Liver (tissue), 9 donors: ENCODE results near the gene CDKL5. TPM values are rescaled to one million over a fixed set of nuclear protein-coding genes. Genes with fewer than 3 reads are reported as not detected.

Experiments used
- DNase-seq: peaks from one replicate; pipeline ENCODE4 v3.0.0-alpha.2; 2017; ENCODE audit warnings: low spot score
- H3K27ac ChIP-seq, 2 donors: one replicate each; pipeline ENCODE4 v1.7.0; 2013; ENCODE audit warnings: inconsistent platforms in 2 of 2, low read length in 2 of 2, control low read depth in 1 of 2, low read depth in 1 of 2, mild to moderate bottlenecking in 1 of 2
- H3K27me3 ChIP-seq, 4 donors: one replicate each; pipeline versions ENCODE4 v1.6.1 to v1.7.0; 2013; ENCODE audit warnings: low read length in 3 of 4, inconsistent platforms in 1 of 4, mild to moderate bottlenecking in 1 of 4, moderate library complexity in 1 of 4; ENCODE audit not compliant: control insufficient read depth in 4 of 4, insufficient read depth in 4 of 4
- H3K36me3 ChIP-seq, 4 donors: one replicate each; pipeline versions ENCODE4 v1.6.1 to v1.7.0; 2013; ENCODE audit warnings: low read length in 3 of 4, mild to moderate bottlenecking in 3 of 4, low read depth in 1 of 4, moderate library complexity in 1 of 4; ENCODE audit not compliant: control insufficient read depth in 4 of 4, insufficient read depth in 3 of 4
- H3K4me1 ChIP-seq, 4 donors: one replicate each; pipeline versions ENCODE4 v1.6.1 to v1.7.0; 2013; ENCODE audit warnings: low read length in 3 of 4, mild to moderate bottlenecking in 3 of 4, moderate library complexity in 1 of 4; ENCODE audit not compliant: control insufficient read depth in 4 of 4, insufficient read depth in 4 of 4
- H3K4me3 ChIP-seq, 3 donors: one replicate each; pipeline versions ENCODE4 v1.6.1 to v1.7.0; 2013; ENCODE audit warnings: low read length in 3 of 3, control low read depth in 1 of 3, low read depth in 1 of 3, mild to moderate bottlenecking in 1 of 3
- H3K9ac ChIP-seq, 2 donors: one replicate each; pipeline ENCODE4 v1.7.0; 2013; ENCODE audit warnings: low read length in 2 of 2, mild to moderate bottlenecking in 2 of 2, moderate library complexity in 2 of 2, control low read depth in 1 of 2, low read depth in 1 of 2
- H3K9me3 ChIP-seq, 4 donors: one replicate each; pipeline versions ENCODE4 v1.6.1 to v1.7.0; 2013; ENCODE audit warnings: low read length in 3 of 4; ENCODE audit not compliant: control insufficient read depth in 4 of 4
- ATF3 ChIP-seq: IDR thresholded peaks from 2 replicates; pipeline ENCODE4 v1.6.1; 2016; ENCODE audit warnings: antibody characterized with exemption
- CTCF ChIP-seq: fragments of 150-350 bp; IDR thresholded peaks from 2 replicates; pipeline ENCODE4 v1.5.1; 2017; ENCODE audit warnings: improper control_type of control experiment, low read depth, low read length; ENCODE audit not compliant: missing input control
- EGR1 ChIP-seq, 2 donors: IDR thresholded peaks; 2 replicates each; pipeline ENCODE4 v1.6.1; 2016 to 2018; ENCODE audit warnings: antibody characterized with exemption in 2 of 2, low read depth in 2 of 2
- FOXA1 ChIP-seq: IDR thresholded peaks from 2 replicates; pipeline ENCODE4 v1.6.1; 2016; ENCODE audit warnings: antibody characterized with exemption
- FOXA2 ChIP-seq: IDR thresholded peaks from 2 replicates; pipeline ENCODE4 v1.6.1; 2016; ENCODE audit warnings: antibody characterized with exemption
- GABPA ChIP-seq, 2 donors: IDR thresholded peaks in 1 of 2; conservative IDR thresholded peaks in 1 of 2; 2 replicates each; pipeline ENCODE4 v1.6.1; 2016; ENCODE audit warnings: antibody characterized with exemption in 2 of 2, mild to moderate bottlenecking in 1 of 2, moderate library complexity in 1 of 2
- HNF4A ChIP-seq, 2 donors: conservative IDR thresholded peaks; 2 replicates each; pipeline ENCODE4 v1.6.1; 2016; ENCODE audit warnings: antibody characterized with exemption in 2 of 2, mild to moderate bottlenecking in 2 of 2
- HNF4G ChIP-seq: IDR thresholded peaks from 2 replicates; pipeline ENCODE4 v1.6.1; 2016; ENCODE audit warnings: antibody characterized with exemption
- JUND ChIP-seq, 2 donors: IDR thresholded peaks; 2 replicates each; pipeline ENCODE4 v1.6.1; 2016; ENCODE audit warnings: antibody characterized with exemption in 2 of 2
- MAX ChIP-seq: IDR thresholded peaks from 2 replicates; pipeline ENCODE4 v1.6.1; 2016; ENCODE audit warnings: antibody characterized with exemption
- NR2F2 ChIP-seq: IDR thresholded peaks from 2 replicates; pipeline ENCODE4 v1.6.1; 2016; ENCODE audit warnings: antibody characterized with exemption
- RAD21 ChIP-seq, 2 donors: IDR thresholded peaks; 2 replicates each; pipeline ENCODE4 v1.6.1; 2016; ENCODE audit warnings: antibody characterized with exemption in 2 of 2, mild to moderate bottlenecking in 2 of 2
- REST ChIP-seq: IDR thresholded peaks from 2 replicates; pipeline ENCODE4 v1.6.1; 2016; ENCODE audit warnings: antibody characterized with exemption, mild to moderate bottlenecking
- RXRA ChIP-seq, 2 donors: IDR thresholded peaks; 2 replicates each; pipeline ENCODE4 v1.6.1; 2017 to 2018; ENCODE audit warnings: antibody characterized with exemption in 2 of 2, mild to moderate bottlenecking in 1 of 2
- SP1 ChIP-seq: IDR thresholded peaks from 2 replicates; pipeline ENCODE4 v1.6.1; 2018; ENCODE audit warnings: antibody characterized with exemption, mild to moderate bottlenecking
- TAF1 ChIP-seq: conservative IDR thresholded peaks from 2 replicates; pipeline ENCODE4 v1.6.1; 2016; ENCODE audit warnings: antibody characterized with exemption, mild to moderate bottlenecking
- YY1 ChIP-seq: IDR thresholded peaks from 2 replicates; pipeline ENCODE4 v1.6.1; 2016; ENCODE audit warnings: antibody characterized with exemption, mild to moderate bottlenecking
- ZBTB33 ChIP-seq: IDR thresholded peaks from 2 replicates; pipeline ENCODE4 v1.6.1; 2016; ENCODE audit warnings: antibody characterized with exemption
- WGBS: extraction: QIAGEN DNeasy Blood & Tissue Kit; methylation state at CpG from one replicate; pipeline ENCODE4 v1.1.7; 2013; 5-methylcytosine and 5-hydroxymethylcytosine counted together
- polyA plus RNA-seq, 2 donors: library from polyadenylated mRNA; stranded (reverse) in 1 of 2; unstranded in 1 of 2; fragments of 200-250 nt in 1 of 2; fragments of >200 nt in 1 of 2; fragmentation: Nextera tagmentation in 1 of 2; extraction: Ambion mirVana in 1 of 2; gene quantifications; one replicate each; pipeline versions ENCODE4 v1.2.1 to v1.2.3, GENCODE V29; 2013 to 2015
- total RNA-seq, 2 donors: library from RNA; depleted of rRNA; stranded (reverse); fragments of >200 nt; gene quantifications; one replicate each; pipeline ENCODE4 v1.2.3, GENCODE V29; 2014
- donor health status: healthy.
- donor health status: healthy.
- donor health status: healthy.
- donor health status: healthy.
- donor health status: healthy.

Gene CDKL5
- total and polyA plus RNA-seq, 4 donors = 0.59 to 3.3 (median 2.0) TPM

- TF ChIP-seq HNF4A (conservative IDR thresholded peaks at IDR 0.05) (no peak), EGR1 (IDR thresholded peaks at IDR 0.05; ENCODE audit: low read depth in 2 of 2) (no peak), ZBTB33 (no peak), HNF4G (no peak), RXRA (IDR thresholded peaks at IDR 0.05) (no peak), SP1 (no peak), CTCF (no peak), FOXA2 (no peak), ATF3 (no peak), MAX (no peak), GABPA (IDR thresholded peaks at IDR 0.05 in 1 of 2, conservative IDR thresholded peaks at IDR 0.05 in 1 of 2) (no peak), RAD21 (IDR thresholded peaks at IDR 0.05) (no peak), NR2F2 (no peak), YY1 (no peak), TAF1 (no peak), FOXA1 (no peak), JUND (IDR thresholded peaks at IDR 0.05) (no peak), REST (no peak)
Observed at GRCh38 chrX:18579495-18579894, 154.1 kb downstream of the CDKL5 start.

More at GRCh38 chrX:18579495-18579894, 154.1 kb downstream of the CDKL5 start:
- DNase-seq = no peak
- H3K36me3 ChIP-seq = no peaks in the 10 kb centered on the region
- no peak overlapping the region for H3K27ac ChIP-seq
- H3K4me3 ChIP-seq = no peak overlapping the region
- no peaks in the 10 kb centered on the region for H3K27me3 ChIP-seq
- no peaks in the 10 kb centered on the region for H3K4me1 ChIP-seq
- no peaks in the 10 kb centered on the region for H3K9me3 ChIP-seq
- H3K9ac ChIP-seq = no peak overlapping the region
- 97% methylated on average over 2 of the region's 2 CpGs for WGBS
